CD4-positive, alpha-beta T cell treated with Interleukin-17A for 1 hour (primary cell): ENCODE measurements around the gene LRATD1.

Experiments
- DNase-seq: peaks from one replicate; pipeline ENCODE4 v3.0.0-alpha.2; 2020

The LRATD1 gene

GRCh38 chr2:14634182-14634488 lies 1.6 kb downstream of the LRATD1 start:
- DNase-seq: no peak

- no peak for DNase-seq
These were observed 2.2 kb downstream of the LRATD1 start for GRCh38 chr2:14634489-14635390.

- DNase-seq: no peak
These were observed 2.9 kb downstream of the LRATD1 start for GRCh38 chr2:14635391-14635871.

GRCh38 chr2:14638488-14638887 lies 6.0 kb downstream of the LRATD1 start:
- DNase-seq: no peak

GRCh38 chr2:14641116-14641515 lies 8.6 kb downstream of the LRATD1 start:
- DNase-seq: no peak

- DNase-seq: no peak
These were observed 10.0 kb downstream of the LRATD1 start for GRCh38 chr2:14642499-14642898.

GRCh38 chr2:14647714-14648113 lies 15.2 kb downstream of the LRATD1 start:
- no peak for DNase-seq

- DNase-seq: no peak
These were observed 17.5 kb downstream of the LRATD1 start for GRCh38 chr2:14650066-14650465.

GRCh38 chr2:14654835-14655282 lies 22.3 kb downstream of the LRATD1 start:
- DNase-seq: no peak

GRCh38 chr2:14656146-14656545 lies 23.6 kb downstream of the LRATD1 start:
- no peak for DNase-seq

GRCh38 chr2:14661163-14661562 lies 28.6 kb downstream of the LRATD1 start:
- no peak for DNase-seq

- DNase-seq: no peak
These were observed 40.9 kb downstream of the LRATD1 start for GRCh38 chr2:14673351-14673875.

GRCh38 chr2:14675489-14675888 lies 43.0 kb downstream of the LRATD1 start:
- DNase-seq: no peak

- no peak for DNase-seq
These were observed 43.9 kb downstream of the LRATD1 start for GRCh38 chr2:14676371-14676770.

- DNase-seq: no peak
These were observed 44.5 kb downstream of the LRATD1 start for GRCh38 chr2:14677039-14677438.

GRCh38 chr2:14678761-14679160 lies 46.2 kb downstream of the LRATD1 start:
- no peak for DNase-seq

- DNase-seq: no peak
These were observed 49.1 kb downstream of the LRATD1 start for GRCh38 chr2:14681608-14682007.
